Transverse colon (tissue), 4 donors: ENCODE data around the gene PDZD2.

Experiments
- CTCF ChIP-seq, 5 experiments: fragments of 200-600 bp in 3 of 5; fragments of 450-650 bp in 2 of 5; sonication (generic) in 3 of 5; IDR thresholded peaks; 1 replicate in 2 of 5; 2 replicates in 3 of 5; pipeline ENCODE4 v1.5.1; 2016 to 2017; ENCODE audit warnings: antibody characterized with exemption in 5 of 5, inconsistent platforms in 3 of 5, mild to moderate bottlenecking in 2 of 5, moderate library complexity in 1 of 5
- POLR2AphosphoS5 ChIP-seq, 3 donors: sonication (generic); formaldehyde crosslinking; IDR thresholded peaks; one replicate each; pipeline ENCODE4 v1.6.1; 2016; ENCODE audit warnings: antibody characterized with exemption in 3 of 3

GRCh38 chr5:31593665-31594064 is 45.3 kb upstream of the PDZD2 start:
- no peak for TF ChIP-seq CTCF (IDR thresholded peaks at IDR 0.05)
- TF ChIP-seq POLR2AphosphoS5 (IDR thresholded peaks at IDR 0.05) = no peak
